Lower leg skin (tissue), 3 donors: ENCODE results near the gene HOXC4.

ENCODE experiments used
- POLR2A ChIP-seq, 2 donors: fragments of 450-650 bp; IDR thresholded peaks; one replicate each; pipeline ENCODE4 v1.6.1; 2016 to 2017; ENCODE audit warnings: antibody characterized with exemption in 2 of 2, mild to moderate bottlenecking in 1 of 2, moderate library complexity in 1 of 2
- TF ChIP-seq, protein P1 (sequence below), 3 donors: fragments of 450-650 bp; IDR thresholded peaks; one replicate each; pipeline ENCODE4 v1.5.1; 2016; ENCODE audit warnings: antibody characterized with exemption in 3 of 3, mild to moderate bottlenecking in 3 of 3, moderate library complexity in 2 of 3

GRCh38 chr12:54045868-54046521 lies 7.6 kb upstream of the HOXC4 start:
- TF ChIP-seq, protein P1, sequence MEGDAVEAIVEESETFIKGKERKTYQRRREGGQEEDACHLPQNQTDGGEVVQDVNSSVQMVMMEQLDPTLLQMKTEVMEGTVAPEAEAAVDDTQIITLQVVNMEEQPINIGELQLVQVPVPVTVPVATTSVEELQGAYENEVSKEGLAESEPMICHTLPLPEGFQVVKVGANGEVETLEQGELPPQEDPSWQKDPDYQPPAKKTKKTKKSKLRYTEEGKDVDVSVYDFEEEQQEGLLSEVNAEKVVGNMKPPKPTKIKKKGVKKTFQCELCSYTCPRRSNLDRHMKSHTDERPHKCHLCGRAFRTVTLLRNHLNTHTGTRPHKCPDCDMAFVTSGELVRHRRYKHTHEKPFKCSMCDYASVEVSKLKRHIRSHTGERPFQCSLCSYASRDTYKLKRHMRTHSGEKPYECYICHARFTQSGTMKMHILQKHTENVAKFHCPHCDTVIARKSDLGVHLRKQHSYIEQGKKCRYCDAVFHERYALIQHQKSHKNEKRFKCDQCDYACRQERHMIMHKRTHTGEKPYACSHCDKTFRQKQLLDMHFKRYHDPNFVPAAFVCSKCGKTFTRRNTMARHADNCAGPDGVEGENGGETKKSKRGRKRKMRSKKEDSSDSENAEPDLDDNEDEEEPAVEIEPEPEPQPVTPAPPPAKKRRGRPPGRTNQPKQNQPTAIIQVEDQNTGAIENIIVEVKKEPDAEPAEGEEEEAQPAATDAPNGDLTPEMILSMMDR (IDR thresholded peaks at IDR 0.05), result no peak
- TF ChIP-seq POLR2A (IDR thresholded peaks at IDR 0.05), result no peak
